ENCODE data around the gene QRFP.

DNA sequence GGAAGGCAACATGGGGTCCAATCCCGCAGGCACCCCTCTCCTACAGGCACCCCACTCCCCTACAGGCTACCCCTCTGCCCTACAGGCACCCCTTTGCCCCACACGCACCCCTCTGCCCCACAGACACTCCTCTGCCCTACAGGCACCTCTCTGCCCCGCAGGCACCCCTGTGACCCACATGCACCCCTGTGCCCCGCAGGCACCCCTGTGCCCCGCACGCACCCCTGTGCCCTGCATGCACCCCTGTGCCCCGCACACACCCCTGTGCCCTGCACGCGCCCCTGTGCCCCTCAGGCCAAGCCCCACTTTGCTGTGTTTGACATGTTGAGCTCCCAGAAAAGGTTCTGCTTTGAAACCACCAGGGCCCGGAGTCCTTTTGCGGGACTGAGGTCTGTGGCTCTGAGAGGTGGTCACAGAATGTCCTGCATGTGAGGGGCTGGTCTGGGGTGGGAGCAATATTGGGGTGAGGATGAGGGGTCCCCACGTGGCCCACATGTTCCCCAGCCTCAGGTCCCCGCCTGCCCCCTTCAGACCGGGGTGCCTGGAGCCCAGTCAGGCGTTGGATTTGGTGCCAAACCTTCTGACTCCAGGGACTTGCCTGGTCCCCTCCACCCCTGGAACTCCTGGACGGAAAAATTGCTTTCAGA, 616 bp upstream of the QRFP start:
- TF ChIP-seq, protein P1, sequence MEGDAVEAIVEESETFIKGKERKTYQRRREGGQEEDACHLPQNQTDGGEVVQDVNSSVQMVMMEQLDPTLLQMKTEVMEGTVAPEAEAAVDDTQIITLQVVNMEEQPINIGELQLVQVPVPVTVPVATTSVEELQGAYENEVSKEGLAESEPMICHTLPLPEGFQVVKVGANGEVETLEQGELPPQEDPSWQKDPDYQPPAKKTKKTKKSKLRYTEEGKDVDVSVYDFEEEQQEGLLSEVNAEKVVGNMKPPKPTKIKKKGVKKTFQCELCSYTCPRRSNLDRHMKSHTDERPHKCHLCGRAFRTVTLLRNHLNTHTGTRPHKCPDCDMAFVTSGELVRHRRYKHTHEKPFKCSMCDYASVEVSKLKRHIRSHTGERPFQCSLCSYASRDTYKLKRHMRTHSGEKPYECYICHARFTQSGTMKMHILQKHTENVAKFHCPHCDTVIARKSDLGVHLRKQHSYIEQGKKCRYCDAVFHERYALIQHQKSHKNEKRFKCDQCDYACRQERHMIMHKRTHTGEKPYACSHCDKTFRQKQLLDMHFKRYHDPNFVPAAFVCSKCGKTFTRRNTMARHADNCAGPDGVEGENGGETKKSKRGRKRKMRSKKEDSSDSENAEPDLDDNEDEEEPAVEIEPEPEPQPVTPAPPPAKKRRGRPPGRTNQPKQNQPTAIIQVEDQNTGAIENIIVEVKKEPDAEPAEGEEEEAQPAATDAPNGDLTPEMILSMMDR (IDR thresholded peaks at IDR 0.05; ENCODE audit: low read depth, low read length), result no peak
- TF ChIP-seq EZH2phosphoT487 (IDR thresholded peaks at IDR 0.05; ENCODE audit: low read depth), result no peak
